Measurements from ENCODE around the gene EPGN.
"Not testable (repeated sequence)": the region's sequence is repeated elsewhere in the genome, so short reads cannot be mapped to it uniquely, and the experiment has no call there.

EPGN gene

GRCh38 chr4:74340421-74340820 is 32.2 kb downstream of the EPGN start:
- not testable (repeated sequence) for DNase-seq (ENCODE audit: low spot score)

- DNase-seq (ENCODE audit: low spot score), result no peak
Measured at GRCh38 chr4:74344031-74344430, 35.8 kb downstream of the EPGN start.

DNA sequence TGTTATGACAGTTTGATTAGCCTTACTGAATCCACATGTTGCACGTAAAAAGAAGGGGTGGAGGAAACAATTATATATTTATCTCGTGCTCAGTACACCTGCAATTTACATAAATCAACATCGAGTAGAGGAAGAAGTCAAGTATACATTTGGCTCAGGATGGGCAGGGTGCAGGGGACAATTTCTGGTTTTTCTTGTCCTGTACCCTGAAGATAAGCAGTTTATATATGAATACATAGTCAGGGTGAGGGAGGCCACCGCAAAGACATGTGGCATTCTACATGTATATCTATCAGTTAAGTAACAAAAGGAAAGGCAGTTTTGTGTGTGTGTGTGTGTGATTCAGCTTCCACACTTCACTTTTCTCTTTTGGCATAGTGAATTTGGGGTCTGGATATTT is 45.6 kb downstream of the EPGN start:
- DNase-seq (ENCODE audit: low spot score), result no peak

DNA sequence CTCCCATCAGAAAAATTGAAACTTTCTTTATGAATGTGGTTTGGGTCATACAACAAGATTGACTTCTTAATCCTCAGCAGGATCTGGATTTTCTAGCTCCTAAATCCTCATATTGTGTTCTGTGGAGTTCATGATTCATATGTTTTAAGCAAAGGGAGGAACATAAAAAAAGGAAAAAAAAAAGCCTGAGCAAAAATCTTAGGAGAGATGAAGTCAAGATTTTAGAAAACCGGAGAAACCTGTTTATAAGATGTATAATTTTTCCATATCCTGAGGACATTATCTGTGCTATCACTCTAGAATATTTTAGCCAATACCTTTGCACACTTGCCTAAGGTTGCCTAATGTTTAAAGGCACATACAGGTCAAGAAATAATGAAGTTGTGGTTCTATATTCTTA is 49.7 kb downstream of the EPGN start:
- DNase-seq (ENCODE audit: low spot score), result no peak

GRCh38 chr4:74361671-74362070 is 53.4 kb downstream of the EPGN start:
- DNase-seq (ENCODE audit: low spot score), result no peak

GRCh38 chr4:74362347-74362746 is 54.1 kb downstream of the EPGN start:
- DNase-seq (ENCODE audit: low spot score), result no peak

DNA sequence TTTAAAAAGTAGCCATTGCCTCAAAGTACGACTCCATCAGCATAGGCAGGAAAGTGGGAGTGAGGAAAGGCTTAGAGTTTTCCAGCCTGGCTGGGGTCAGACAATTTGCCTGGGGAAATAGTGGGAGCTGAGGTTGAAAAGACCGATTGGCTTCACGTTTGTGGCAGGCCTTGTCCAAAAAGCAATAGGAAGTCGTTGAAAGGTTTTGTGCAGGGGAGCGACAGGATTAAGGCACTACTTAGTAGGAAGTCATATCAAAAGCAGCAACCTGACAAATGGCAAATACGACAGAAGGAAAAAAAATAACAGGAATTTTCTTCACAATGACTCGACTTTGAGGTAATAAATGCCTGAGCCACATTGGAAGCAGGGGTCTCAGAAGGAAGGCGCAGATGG is 56.0 kb downstream of the EPGN start:
- DNase-seq (ENCODE audit: low spot score), result no peak

DNA sequence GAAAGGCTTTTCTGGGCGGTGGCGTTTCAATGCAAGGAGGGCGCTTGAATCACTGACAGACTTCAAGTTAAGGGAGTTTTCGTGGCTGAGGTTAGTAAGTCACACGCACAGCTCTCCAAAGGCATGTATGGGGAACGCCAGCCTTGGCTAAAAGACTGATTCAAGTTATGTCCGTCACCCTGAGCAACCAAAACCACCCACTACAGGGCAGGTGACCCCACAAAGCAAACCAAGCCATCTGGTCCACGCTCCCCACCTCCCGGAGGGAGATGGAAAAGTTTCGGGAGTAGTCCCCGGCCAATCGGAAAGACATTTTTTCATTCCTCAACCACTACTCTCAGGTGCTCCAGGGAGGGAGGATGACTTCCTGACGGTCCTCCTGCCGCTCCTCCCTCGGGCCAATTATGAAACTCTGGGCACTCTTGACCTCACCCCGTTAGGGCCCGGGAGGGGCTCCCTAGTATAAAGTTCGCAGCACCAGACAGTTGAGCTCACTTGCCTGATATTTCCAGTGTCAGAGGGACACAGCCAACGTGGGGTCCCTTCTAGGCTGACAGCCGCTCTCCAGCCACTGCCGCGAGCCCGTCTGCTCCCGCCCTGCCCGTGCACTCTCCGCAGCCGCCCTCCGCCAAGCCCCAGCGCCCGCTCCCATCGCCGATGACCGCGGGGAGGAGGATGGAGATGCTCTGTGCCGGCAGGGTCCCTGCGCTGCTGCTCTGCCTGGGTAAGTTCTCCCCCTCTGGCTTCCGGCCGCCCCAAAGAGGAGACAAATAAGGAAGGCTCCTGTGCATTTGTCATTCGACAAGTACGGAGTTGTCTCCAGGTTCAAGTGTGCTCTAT is 56.6 kb downstream of the EPGN start, which contains the start of gene EREG:
EREG (plus strand) TSS at position 494 of the 840 bp plus-strand sequence; CDS start at position 658, 164 bp downstream.
- DNase-seq (ENCODE audit: low spot score), result peak; percentile 2

DNA sequence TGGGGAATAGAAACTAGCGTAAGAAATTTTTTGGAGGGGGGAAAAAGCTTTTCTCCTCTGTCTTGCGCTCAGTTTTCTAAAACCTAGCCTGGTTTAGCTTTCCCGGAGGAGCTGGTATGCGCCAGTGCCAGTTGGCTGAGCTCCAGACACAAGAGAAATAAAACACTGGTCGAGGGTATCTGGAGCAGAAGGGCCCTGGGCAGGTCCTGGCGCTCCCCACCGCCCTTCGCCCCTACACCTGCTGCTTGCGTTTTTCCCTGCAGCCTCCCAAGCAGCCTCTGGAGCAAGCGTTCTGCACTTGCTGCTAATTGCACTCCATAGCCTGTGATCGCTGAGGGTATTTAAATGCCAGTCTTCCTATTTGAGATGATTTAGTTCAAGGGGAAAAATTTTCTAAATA is 57.5 kb downstream of the EPGN start:
- DNase-seq (ENCODE audit: low spot score), result no peak

All from CD4-positive, alpha-beta T cell treated with Interleukin-6 at 100 ng/mL for 8 hours (primary cell).